GM21619 (cell line): ENCODE results near the gene TES.
"Not testable (repeated sequence)": the region's sequence is repeated elsewhere in the genome, so short reads cannot be mapped to it uniquely, and the experiment has no call there.

ENCODE experiments used
- ATAC-seq: cut with Tn5 transposase; IDR thresholded peaks from one replicate; pipeline ENCODE4 v1.9.1; 2021; ENCODE audit not compliant: unreplicated experiment

TES gene

GRCh38 chr7:116279217-116279616 lies 68.9 kb downstream of the TES start:
- ATAC-seq: no peak

GRCh38 chr7:116280803-116281202 lies 70.5 kb downstream of the TES start:
- ATAC-seq: no peak

GRCh38 chr7:116283595-116284204 lies 73.4 kb downstream of the TES start:
- ATAC-seq: no peak

GRCh38 chr7:116284390-116284789 lies 74.1 kb downstream of the TES start:
- no peak for ATAC-seq

GRCh38 chr7:116285252-116285651 lies 74.9 kb downstream of the TES start:
- no peak for ATAC-seq

GRCh38 chr7:116290740-116291139 lies 80.4 kb downstream of the TES start:
- no peak for ATAC-seq

GRCh38 chr7:116291937-116292336 lies 81.6 kb downstream of the TES start:
- no peak for ATAC-seq

GRCh38 chr7:116292381-116292780 lies 82.0 kb downstream of the TES start:
- ATAC-seq: no peak

GRCh38 chr7:116293139-116293538 lies 82.8 kb downstream of the TES start:
- ATAC-seq: no peak

GRCh38 chr7:116293633-116294032 lies 83.3 kb downstream of the TES start:
- no peak for ATAC-seq

GRCh38 chr7:116295903-116296302 lies 85.6 kb downstream of the TES start:
- not testable (repeated sequence) for ATAC-seq

GRCh38 chr7:116298055-116298454 lies 87.7 kb downstream of the TES start:
- ATAC-seq: no peak

GRCh38 chr7:116298576-116298975 lies 88.2 kb downstream of the TES start:
- ATAC-seq: no peak

GRCh38 chr7:116305485-116306408 lies 95.4 kb downstream of the TES start:
- ATAC-seq: no peak

- ATAC-seq: no peak
These were observed 96.2 kb downstream of the TES start for GRCh38 chr7:116306409-116307048.

- ATAC-seq: no peak
These were observed 96.9 kb downstream of the TES start for GRCh38 chr7:116307253-116307652.
